RWPE1 (cell line): ENCODE data around the gene GFY.

ENCODE experiments used
- CTCF ChIA-PET: fragments of 350-600 bp; sonication (Branson Sonifier 250); formaldehyde crosslinking; extraction: SDS; loops from one replicate; lab custom pipeline; 2021; lab: Yijun Ruan, JAX
- POLR2A ChIA-PET: fragments of 400-600 bp; formaldehyde crosslinking; extraction: SDS; loops from one replicate; lab custom pipeline; 2020; ENCODE audit warnings: antibody characterized with exemption; ENCODE audit not compliant: low non-redundant PET; lab: Yijun Ruan, JAX
- DNase-seq: peaks from one replicate; pipeline ENCODE4 v3.0.0; 2012; ENCODE audit warnings: low spot score
- H3K27ac ChIP-seq: fragments of 450-650 bp; 2 replicates; pipeline ENCODE4 v1.5.1; 2017
- TF ChIP-seq, protein P1 (sequence below): fragments of 450-650 bp; conservative IDR thresholded peaks from 2 replicates; pipeline ENCODE4 v1.5.1; 2017; ENCODE audit warnings: low read depth, mild to moderate bottlenecking

GFY gene

DNA sequence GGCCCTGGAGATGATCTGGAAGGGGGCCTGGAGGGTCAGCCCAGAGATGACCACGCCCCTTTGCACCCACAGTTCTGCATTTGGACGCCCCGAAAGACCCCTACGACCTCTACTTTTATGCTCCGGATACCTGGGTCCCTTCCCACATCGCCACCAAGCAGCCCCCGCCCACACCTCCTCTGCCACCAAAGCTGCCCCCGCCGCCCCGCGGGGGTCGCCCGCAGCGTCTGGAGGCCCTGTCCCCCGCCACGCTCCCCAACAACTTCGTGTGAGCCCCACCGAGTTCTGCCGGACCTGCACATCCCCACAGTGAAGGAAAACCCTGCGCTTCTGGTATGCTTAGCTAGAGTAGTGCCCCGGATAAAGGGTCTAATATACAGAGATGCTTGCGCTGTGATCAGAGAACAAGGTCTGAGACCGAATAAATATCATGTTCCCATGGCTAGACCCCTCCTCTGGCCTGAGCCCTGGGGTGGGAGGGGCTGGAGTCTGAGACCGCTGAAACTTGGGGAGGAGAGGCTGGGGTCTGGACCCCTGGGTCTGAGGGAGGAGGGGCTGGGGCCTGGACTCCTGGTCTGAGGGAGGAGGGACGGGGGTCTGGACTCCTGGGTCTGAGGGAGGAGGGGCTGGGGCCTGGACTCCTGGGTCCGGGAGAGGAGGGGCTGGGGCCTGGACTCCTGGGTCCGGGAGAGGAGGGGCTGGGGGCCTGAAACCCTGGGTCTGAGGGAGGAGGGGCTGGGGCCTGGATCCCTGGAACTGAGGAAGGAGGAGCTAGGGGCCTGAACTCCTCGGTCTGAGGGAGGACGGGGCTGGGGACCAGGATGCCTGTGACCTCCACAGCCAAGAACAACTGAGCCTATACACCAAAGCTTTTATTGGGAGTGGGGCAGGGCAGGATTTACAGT is 3.6 kb downstream of the GFY start:
- CTCF ChIA-PET: interaction anchor here (0.6 to 1.1 kb wide), 3 partner anchors 9 to 219 kb away, joined by 3 read pairs; no protein-coding TSS in a partner anchor
- H3K27ac ChIP-seq: no peak overlapping the region
- POLR2A ChIA-PET: no interaction called here
- TF ChIP-seq, protein P1, sequence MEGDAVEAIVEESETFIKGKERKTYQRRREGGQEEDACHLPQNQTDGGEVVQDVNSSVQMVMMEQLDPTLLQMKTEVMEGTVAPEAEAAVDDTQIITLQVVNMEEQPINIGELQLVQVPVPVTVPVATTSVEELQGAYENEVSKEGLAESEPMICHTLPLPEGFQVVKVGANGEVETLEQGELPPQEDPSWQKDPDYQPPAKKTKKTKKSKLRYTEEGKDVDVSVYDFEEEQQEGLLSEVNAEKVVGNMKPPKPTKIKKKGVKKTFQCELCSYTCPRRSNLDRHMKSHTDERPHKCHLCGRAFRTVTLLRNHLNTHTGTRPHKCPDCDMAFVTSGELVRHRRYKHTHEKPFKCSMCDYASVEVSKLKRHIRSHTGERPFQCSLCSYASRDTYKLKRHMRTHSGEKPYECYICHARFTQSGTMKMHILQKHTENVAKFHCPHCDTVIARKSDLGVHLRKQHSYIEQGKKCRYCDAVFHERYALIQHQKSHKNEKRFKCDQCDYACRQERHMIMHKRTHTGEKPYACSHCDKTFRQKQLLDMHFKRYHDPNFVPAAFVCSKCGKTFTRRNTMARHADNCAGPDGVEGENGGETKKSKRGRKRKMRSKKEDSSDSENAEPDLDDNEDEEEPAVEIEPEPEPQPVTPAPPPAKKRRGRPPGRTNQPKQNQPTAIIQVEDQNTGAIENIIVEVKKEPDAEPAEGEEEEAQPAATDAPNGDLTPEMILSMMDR: no peak
- no peak for DNase-seq

DNA sequence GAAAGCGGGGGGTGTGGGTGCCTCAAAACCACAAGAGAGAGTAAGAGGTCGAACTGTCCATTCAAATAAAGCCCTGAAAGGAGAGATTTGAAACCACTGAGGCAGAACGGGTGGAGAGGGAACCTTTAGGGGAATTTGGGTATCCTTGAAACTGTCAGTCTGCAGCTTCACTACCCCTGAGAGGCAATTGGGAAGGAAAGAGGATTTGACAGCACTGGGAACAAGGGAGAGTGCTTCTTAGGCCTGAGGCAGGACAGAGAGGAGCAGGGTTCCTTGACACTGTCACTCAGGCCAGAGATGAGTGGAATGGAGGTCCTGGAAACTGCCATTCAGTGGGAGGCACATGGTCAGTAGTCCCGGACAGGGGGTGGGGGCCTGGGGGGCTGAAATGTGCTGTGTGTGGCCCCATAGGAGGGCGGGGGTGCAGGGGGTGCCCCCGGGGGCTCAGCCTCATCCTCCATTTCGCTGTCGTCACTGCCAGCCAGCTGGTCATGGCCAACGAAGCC is 5.0 kb downstream of the GFY start:
- DNase-seq: no peak
- CTCF ChIA-PET: interaction anchor here (0.6 to 1.4 kb wide), 4 partner anchors 36 to 1565 kb away, joined by 3 to 6 read pairs (median 3); no protein-coding TSS in a partner anchor
- TF ChIP-seq, protein P1: no peak
- POLR2A ChIA-PET: interaction anchor here (0.6 kb wide), 1 partner anchor 38 kb away, joined by 3 read pairs; no protein-coding TSS in a partner anchor
- H3K27ac ChIP-seq: no peak overlapping the region

DNA sequence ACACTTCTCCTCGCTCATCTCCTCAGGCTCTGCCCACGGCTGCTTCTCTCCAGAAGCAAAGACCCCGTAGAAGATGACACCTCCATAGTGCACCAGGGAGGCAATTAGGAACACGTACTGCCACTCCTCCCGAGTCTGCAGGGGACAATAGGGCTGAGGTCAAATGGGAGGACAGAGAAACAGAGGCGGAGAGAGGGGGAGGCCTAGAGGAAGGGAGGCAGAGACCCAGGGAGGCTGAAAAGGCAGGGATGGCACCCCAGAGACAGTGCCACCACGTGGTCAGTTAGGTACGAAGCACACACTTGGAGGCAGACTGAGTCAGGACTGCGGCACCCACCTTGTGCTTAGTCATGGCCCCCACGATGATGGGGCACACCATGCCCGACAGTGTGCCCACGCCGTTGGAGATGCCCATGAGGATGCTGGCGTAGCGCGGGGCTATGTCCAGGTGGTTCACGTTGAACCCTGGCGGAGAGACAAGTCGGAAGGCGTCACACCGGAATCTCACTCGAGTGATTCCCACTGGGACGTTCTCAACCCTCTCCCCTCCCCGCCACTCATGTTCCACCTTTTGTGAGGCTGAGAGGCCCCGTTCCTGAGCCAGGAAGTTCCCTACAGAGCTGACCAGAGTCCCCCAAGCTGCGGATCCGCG is 5.6 kb downstream of the GFY start:
- ChIA-PET POLR2A (no interaction called here), CTCF (interaction anchor here (1.1 to 1.4 kb wide), 2 partner anchors 36 to 39 kb away, joined by 3 read pairs; no protein-coding TSS in a partner anchor)
- no peak overlapping the region for H3K27ac ChIP-seq
- no peak for DNase-seq
- TF ChIP-seq, protein P1: no peak; the same call in 1 of the 2 replicates

DNA sequence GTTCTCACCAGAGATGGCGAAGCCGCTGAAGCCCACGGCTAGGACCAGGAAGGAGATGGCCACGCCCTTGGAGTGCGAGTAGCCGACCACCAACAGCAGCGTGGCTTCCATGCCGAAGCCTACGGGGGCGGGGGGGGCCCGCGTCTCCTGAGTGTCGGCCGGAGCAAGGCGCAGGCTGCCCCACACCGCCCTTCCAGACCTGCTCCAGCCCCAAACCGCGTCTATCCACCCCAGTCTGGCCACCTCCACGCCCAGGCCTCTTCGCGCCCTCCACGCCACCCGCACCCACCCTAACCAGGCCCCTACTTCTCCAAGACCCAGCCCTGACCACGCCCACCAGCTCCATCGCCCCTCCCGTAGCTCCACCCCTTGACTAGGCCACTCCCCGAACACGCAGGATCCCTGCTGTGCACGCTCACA is 6.2 kb downstream of the GFY start:
- TF ChIP-seq, protein P1: no peak
- peak; percentile 34 for DNase-seq
- ChIA-PET POLR2A (no interaction called here), CTCF (interaction anchor here (1.1 kb wide), 1 partner anchor 39 kb away, joined by 3 read pairs; no protein-coding TSS in a partner anchor)
- no peak overlapping the region for H3K27ac ChIP-seq

DNA sequence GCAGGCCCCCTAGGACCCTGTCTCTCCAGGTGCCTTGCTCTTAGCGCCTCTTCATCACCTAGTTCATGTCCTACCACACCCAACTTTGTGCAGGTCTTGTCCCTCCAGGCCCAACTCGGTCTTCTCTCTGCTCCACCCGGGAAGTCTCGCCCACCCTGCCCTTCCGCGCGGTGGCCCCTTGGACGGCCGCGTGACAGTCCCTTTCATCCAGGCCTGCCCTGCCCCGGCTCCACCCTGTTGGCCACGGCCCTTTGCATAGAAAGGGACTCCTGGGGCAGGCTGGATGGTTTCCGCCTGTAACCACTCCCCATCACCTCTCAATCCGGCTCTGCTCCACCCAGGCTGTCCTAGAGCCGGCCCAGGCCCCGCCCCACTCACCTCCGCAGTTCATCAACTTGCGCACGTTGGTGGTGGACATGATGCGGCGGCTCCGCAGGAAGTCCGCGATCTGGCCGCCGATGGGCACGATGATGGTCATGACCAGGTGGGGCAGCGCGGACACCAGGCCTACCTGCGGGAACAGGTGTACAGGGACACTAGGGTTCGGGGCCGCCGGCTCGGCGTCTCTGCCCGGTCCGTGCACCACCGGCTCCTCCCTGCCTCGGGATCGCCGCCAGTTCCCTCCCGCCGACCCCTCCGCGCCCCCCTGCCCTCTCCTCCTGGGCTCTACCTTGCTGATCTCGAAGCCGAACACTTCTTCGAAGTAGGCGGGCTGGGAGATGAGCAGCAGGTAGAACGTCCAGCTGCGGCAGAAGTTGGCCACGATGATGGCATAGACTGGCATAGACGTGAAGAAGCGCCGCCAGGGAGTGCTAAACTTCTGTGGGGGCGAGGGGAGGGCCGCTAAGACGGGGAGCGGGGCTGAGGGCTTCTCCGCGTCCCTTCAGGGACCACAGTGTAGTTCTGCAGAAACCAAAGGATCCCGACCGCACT is 7.2 kb downstream of the GFY start:
- POLR2A ChIA-PET: no interaction called here

More for the DNA sequence above, 7.2 kb downstream of the GFY start:
- TF ChIP-seq, protein P1: no peak
- H3K27ac ChIP-seq: no peak overlapping the region
- CTCF ChIA-PET: no interaction called here
- no peak for DNase-seq
